GM19328 (cell line): ENCODE results near the gene LONP2.
"Not testable (repeated sequence)": the region's sequence is repeated elsewhere in the genome, so short reads cannot be mapped to it uniquely, and the experiment has no call there.

Experiments used
- ATAC-seq: cut with Tn5 transposase; IDR thresholded peaks from one replicate; pipeline ENCODE4 v1.9.1; 2021; ENCODE audit warnings: mild to moderate bottlenecking, moderate library complexity; ENCODE audit not compliant: unreplicated experiment

The LONP2 gene

DNA sequence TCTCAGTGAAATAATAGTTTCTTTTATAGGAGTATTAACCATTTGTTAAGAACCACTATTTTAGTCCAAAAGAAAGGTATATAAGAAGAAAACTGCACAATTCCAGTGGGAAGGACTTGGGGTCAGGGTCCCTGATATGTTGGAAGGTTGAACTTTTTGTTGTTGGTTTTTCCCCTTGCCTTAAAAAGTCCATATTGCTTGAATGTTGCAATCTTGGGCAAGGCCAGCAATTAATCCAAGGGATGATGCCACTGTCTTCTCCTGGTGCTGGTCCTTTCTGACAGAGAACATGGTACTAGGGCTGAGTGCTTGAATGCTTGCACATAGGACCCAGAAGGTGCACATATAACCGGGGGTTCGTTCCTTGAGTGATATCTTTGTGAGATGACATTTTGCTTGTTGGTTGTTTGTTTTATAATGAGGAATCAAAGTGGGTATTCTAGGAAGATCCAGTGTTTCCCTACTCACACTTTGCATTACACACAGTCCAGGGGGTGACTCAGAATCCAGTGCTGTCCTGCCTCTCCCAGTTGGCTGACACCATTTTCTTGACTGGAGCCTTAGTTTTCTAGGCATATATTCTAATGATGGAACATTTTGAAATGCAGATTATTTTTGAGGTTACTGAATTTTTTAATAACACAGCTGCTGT lies 86.2 kb downstream of the LONP2 start:
- no peak for ATAC-seq

DNA sequence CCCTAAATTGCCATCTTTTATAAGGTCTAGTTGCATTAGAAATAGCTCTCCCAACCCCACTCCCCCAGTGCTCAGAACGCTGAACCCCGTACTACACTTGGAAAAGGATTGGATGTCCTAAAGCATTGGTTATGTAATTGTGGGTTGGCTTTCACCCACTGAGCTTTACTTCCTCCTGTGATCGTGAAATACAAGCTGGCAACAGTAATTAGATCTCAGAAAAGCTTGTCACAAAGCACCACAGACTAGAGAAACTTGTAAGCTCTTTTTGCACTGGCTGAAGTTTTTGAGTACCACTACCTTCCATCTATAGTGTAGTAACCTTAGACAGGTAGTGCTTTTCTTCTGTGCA lies 86.7 kb downstream of the LONP2 start:
- ATAC-seq = no peak

DNA sequence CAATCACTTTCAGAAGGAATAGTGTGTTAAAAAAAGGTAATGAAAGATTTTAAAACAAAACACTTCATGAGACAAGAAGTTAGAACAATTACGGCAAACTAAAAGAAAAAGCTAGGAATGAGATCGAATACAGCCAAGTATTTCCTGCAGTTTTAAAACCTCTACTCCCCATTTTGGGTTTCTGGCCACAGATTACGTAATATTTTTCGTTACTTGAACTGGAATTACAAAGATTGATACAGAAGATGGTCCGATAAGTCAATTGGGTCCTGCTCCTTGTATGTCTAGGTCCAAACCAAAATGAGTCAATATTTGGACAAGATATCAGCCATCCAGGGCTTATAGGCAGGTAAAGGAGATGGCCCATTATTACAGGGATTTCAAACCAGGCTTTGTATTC lies 88.9 kb downstream of the LONP2 start:
- no peak for ATAC-seq

DNA sequence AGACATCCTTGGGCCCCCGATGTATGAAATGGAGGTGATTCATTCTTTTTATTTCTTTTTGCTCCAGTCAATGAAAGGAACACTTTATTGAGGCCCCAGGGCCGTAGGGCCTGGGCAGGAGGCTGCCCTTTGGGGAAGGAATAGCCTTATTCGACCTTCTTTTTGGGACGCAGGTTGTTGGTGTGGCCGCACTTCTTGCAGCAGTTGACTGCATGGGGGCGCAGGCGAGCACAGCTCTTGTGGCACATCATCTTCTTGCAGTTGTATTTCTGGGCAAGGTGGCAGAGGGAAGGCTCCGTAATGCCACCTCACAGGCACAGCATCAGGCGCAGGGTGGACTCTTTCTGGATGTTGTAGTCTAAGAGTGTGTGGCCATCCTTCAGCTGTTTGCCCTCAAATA lies 90.2 kb downstream of the LONP2 start:
- ATAC-seq = no peak

DNA sequence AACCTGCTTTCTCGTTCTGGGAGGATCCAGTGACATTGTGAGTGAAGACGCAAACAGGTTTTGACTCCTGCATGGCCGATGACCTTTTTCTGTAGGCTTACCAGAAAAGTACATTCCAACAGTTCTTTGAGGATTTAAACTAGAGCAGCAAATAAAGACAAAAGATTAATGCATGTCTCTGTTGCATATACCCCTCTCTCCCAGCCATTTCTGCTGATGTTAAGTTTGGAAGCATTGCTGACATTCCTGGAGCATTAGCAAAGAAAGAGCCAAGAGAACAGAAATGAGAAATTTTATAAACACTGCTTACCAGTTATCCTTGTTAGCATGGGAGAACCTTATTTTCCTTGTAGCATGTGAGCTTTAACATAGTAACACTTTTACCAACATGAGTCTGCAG lies 91.9 kb downstream of the LONP2 start:
- ATAC-seq = no peak

DNA sequence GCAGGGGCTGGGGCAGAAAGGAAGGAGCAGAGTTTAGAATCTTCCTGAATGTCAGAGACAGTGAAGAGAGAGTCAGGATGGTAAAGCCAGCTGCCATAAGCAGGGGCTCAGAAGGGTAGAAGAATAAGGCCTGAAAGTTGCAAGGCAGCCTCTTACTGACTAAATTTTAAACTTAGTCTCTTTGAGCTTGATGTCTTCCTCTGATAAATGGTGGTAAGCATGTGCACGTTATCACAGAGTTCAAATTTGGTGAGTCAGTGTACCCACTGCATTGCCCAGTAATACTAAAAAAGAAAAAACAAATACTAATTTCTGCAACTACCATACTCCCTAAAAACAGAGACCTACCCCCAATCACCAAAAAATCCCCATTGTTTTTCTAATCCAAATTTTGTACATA lies 96.0 kb downstream of the LONP2 start:
- ATAC-seq = no peak

DNA sequence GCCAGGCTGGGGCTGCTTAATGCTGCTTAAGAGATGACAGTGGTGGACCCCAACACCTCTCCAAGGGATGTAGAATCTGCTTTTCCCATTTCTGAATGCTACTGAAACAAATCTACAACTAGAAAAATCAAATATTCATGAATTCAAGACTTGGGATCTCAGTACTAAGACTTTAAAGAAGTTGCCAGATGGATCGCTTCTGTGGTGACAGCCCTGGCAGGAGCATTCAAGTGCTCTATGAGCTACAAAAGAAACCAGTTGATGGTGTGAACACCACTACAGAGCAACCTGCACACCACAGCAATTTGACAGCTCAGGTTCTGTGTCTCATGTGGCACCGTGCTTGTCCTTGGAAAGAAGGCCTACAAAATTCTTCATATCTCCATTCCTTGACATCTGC lies 98.5 kb downstream of the LONP2 start:
- no peak for ATAC-seq

DNA sequence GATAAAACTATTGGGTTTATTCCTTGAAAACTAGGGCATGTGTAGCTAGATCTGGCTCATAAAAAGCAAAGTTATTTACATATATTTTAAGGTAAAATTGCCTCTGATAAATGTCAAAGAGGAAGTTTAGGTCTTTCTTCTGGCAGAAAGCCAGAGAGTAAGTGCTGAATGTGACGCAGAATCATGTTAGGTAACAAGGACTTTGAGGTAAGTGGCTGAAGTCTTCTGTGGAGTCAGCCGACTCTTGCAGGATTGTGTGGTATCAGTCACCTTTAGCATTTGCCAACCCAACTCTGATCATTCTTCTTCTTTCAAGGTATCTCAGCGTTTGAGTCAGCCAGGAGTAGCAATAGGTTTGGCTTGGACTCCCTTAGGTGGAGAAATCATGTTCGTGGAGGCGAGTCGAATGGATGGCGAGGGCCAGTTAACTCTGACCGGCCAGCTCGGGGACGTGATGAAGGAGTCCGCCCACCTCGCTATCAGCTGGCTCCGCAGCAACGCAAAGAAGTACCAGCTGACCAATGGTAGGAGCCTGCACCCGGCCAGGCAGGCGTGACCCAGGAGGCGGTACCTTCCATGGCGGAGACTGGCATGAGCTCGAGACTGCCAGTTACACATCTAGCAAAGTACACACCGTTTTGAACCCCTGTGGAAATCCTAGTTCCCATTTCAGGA lies 103.2 kb downstream of the LONP2 start:
- no peak for ATAC-seq

DNA sequence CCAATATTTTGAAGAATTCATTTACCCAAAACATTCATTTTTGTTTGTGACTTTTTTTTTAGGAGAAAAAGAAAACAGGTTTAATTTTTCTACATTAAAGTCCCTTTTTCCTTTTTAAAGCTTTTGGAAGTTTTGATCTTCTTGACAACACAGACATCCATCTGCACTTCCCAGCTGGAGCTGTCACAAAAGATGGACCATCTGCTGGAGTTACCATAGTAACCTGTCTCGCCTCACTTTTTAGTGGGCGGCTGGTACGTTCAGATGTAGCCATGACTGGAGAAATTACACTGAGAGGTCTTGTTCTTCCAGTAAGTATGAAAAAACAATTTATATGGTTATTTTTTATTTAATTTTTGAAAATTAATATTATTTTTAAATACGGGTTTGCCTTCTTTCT lies 103.9 kb downstream of the LONP2 start:
- ATAC-seq = no peak

DNA sequence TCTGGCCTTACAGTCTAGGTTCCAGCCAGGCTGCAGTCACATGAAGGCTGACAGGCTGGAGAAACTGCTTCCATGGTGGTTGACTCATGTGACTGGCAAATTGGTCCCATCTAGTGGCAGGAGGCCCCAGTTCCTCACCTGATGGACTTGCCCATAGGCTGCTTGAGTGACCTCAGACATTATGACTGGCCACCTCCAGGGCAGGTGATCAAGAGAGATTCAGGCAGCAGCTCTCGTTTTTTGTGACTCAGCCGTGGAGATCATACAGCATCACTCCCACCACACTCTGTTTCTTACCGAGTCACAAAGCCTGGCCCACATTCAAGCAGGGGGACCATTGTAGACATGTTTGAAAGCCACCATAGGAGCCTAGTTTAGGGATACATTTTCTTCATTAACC lies 106.6 kb downstream of the LONP2 start:
- ATAC-seq = no peak

DNA sequence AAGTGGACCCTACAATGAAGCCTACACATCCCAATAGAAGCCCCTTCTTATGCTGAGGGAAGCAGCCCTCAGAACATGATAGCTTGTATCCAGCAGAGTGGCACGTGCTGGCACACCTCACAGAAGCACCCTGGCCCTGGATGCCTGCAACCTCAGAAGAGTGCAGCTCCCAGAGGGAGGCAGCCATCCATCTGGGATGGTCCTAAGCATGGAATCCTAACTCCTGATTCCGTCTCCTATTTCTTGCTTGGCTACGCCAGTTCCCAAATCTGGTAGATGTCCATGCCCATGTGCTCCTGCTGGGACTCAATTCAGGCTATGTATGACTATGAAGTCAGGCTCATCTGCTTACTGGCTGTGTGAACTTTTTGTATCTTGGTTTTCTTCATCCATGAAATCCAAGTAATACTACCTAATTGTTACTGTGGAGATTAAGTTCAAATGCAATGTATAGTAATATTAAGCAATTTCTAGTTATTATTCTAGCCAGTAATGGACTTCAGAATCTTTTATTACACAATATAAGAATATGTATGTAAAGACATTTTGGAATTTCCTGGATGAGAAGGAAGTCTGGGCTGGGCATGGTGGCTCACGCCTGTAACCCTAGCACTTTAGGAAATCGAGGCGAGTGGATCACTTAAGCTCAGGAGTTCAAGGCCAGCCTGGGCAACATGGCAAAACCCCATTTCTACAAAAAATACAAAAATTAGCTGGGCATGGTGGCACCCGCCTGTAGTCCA lies 108.7 kb downstream of the LONP2 start:
- no peak for ATAC-seq

DNA sequence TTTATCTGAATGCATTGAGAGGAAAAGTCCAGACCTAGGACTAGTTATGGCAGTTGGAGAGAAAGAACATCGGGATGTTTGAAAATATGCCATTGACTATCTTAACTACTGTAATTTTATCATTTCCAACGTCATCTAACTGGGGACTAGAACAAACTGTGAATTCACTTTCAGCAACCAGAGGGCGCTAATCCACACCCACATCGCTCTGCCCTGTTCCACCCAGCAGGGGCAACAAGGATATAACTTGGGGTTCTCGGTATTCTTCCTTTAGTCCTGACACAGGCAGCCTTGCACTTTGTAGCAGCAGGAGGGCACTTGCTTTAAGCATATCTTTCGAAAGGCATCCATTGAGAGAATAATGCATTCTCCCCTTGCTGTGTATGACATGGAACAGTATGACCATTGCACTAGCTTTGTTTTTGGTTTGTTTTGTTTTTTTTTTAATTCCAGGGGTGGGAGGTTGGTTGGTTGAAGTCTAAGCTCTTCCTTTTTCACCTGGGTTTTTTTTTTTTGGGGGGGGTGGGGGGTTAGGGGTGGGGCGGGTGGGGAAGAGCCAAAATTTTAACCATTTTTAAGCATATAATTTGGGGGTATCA lies 109.6 kb downstream of the LONP2 start:
- ATAC-seq = no peak

DNA sequence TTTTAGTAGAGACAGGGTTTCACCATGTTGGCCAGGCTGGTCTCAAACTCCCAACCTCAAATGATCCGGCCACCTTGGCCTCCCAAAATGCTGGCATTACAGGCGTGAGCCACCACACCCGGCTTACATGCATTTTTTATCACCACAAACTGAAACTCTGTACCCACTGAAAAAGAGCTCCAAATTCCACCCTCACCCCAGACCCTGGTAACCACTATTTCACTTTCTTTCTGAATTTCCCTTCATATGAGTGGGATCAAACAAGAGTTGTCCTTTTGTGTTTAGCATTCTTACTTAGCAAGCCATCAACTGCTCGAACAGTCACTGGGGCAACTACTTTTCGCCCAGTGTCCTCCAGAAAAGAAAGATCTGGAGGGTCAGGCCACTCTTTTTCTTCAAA lies 110.3 kb downstream of the LONP2 start:
- not testable (repeated sequence) for ATAC-seq

DNA sequence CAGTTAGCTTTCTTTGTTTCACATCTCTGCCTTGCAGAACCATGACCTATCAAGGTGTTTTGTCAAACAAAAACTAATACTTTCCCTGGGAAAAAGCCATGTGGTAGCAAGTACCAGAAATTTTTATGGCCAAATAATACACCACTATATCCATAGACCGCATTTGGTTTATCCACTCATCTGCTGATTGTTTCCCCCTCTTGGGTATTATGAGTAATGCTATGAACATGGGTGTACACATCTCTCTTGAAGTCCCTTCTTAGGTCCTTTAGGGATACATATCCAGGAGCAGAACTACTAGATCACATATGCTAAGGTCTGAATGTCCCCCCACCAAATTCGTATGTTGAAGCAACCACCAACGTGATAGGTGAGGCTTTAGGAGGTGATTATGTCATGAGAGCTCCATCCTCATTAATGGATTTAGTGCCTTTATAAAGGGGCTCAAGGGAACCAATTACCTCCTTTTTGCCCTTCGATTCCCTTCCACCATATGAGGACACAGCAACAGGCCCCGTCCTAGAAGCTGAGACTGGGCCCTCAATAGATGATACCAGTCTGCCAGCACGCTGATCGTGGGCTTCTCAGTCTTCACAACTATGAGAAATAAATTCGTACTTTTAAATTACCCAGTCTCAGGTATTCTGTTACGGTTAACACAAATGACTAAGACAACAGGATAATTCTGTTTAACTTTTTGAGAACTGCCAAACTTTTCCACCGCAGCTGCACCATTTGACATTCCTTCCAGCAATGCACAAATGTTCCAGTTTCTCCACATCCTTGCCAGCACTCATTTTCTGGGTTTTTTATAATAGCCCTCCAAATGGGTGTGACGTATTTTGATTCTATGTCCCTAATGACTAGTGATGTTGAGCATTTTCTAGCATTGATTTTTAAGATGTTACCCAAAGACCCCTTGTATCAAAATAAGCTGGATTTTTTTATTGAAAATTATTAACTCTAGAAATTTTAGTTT lies 111.1 kb downstream of the LONP2 start:
- ATAC-seq = no peak

DNA sequence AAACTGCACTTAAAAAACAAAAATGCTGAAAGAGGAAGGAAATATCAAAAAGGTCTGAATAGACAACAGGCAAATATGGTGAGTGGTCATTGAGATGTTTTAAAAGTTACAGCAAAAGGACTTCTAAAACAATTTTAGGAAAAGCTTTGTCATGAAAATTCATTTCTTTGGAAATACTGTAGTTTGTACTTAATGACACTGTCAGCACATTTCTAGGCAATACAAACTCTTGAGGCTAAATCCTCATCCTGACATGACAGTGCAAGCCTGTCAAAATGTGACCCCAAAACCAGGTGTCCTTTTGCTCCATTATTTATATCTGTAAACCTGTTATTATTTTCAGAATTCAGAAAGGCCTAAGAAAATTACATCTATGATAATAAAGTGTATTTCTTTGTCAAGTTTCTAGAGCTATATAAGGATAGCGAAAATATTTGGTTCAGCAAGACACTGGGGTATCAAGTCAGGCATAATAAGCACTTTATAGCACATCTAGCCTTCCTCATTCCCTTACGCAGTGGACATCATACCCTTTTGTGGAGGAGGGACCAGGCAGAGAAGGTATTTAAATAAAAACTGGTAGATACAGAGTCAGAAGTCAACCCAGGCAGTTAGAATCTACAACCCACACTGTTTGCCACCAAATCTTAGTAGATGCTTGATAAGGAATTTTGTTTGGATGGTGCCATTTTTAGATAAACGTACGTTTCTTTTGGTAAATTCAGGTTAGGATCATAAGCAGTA lies 112.7 kb downstream of the LONP2 start:
- no peak for ATAC-seq

DNA sequence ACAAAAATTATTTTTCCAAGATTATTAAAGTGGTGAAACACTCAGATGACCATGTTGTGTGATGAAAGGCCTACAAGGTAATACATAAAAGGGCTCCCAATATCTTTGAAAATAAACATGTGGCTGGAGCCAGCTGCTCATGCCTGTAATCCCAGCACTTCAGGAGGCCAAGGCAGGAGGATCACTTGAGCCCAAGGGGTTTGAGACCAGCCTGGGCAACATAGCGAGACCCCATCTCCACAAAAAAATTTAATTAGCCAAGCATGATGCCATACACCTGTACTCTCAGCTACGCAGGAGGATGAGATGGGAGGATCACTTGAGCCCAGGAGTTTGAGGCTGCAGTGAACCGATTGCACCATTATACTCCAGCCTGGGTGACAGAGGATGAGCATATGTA lies 114.3 kb downstream of the LONP2 start:
- no peak for ATAC-seq

DNA sequence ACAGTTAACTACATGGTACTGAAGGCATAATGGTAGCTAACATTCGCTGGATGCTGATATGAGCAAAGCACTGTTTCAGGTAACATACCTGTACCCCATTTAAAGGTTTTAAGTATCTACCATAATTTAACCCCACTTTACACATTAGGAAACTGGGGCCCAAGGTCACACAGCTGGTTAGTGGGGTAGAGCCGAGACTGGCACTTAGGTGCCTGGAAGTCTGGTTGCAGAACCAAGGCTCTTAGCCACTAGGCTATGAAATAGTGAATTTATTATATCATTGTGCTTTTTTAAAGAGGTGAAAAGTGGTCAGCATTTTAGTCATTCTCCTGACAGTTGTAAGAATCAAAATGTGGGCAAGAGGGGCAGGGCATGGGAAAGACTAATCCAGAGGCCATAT lies 115.9 kb downstream of the LONP2 start:
- ATAC-seq = no peak

DNA sequence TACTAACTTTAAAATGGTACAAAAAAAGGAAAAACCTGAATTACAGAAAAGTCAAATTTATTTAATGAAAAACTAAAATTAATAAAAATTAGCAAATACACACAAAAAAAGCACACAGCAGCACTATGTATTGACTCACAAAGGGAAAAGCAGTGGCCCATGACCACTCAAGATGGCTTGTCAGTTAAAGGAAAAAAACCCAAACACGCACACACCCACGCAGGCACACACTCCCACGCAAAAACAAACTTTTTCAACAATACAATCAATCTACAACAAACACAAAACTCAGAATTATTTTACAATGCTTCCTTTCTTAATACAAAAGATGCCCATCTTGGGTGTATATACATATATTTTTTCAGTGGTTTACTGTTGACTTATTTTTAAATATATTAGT lies 116.9 kb downstream of the LONP2 start:
- ATAC-seq = no peak

DNA sequence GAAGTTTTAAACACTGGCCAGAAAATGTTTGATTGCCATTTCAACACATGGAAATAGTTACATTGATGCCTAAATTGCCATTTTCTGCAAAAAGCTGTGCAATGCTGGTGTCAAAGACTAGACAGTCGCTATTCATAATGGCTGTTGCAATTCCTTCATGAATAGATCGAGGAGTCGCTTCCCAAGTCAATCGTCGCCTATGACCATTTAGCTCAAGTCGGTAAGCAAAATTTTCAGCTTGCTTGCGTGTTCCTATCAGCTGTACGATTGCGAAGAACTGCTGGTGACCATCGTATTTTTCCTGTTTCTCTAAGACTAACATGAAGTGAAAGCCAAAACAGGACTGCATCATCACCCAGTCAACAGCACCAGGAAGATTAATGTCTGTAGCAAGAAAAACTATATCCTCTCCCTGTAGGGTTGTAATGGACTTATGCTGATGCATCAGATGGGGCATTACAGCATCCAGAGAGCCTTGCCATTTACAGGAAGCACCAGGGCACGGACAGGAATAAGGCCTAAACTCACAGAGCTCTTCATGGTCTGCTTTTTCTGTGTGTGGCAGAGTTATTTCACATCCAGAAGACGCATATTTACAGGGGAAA lies 117.5 kb downstream of the LONP2 start:
- no peak for ATAC-seq
